Measurements from ENCODE around the gene NHEJ1. TPM values are rescaled to one million over a fixed set of nuclear protein-coding genes. Genes with fewer than 3 reads are reported as not detected.

NHEJ1 gene
- total and polyA plus RNA-seq, 9 of the 15 experiments (the other 6 are each of a cell fraction or from before 2014, with no cell fraction given) = 9.0 to 23.7 (median 13.9) TPM

GRCh38 chr2:219128396-219128795, 32.2 kb downstream of the NHEJ1 start (continued):
- TF ChIP-seq ZNF253 (CRISPR knock-in tag; conservative IDR thresholded peaks at IDR 0.05) = no peak
- TF ChIP-seq ARID1B (IDR thresholded peaks at IDR 0.05) = peak; percentile 36; the same call in 1 of the 2 replicates
- no peak for TF ChIP-seq KDM4B (IDR thresholded peaks at IDR 0.05; ENCODE audit: borderline replicate concordance in 2 of 2, low read depth in 1 of 2)
- no peak for TF ChIP-seq FOXJ2 (tag; IDR thresholded peaks at IDR 0.05)
- TF ChIP-seq SETDB1 (IDR thresholded peaks at IDR 0.05; ENCODE audit: low read length) = no peak
- TF ChIP-seq GTF2F1 (IDR thresholded peaks at IDR 0.05; ENCODE audit: low read depth, low read length) = no peak
- TF ChIP-seq ZFX (CRISPR knock-in tag; IDR thresholded peaks at IDR 0.05) = no peak
- TF ChIP-seq ATF2 (CRISPR knock-in tag; IDR thresholded peaks at IDR 0.05) = no peak
- no peak for TF ChIP-seq GTF2B (IDR thresholded peaks at IDR 0.05; ENCODE audit: extremely low read depth, insufficient read length)
- TF ChIP-seq NR0B1 (IDR thresholded peaks at IDR 0.05; ENCODE audit: partially characterized antibody) = no peak
- TF ChIP-seq SMC3 (conservative IDR thresholded peaks at IDR 0.05; ENCODE audit: insufficient read depth, low read depth, low read length) = no peak
- TF ChIP-seq KLF16 (IDR thresholded peaks at IDR 0.05) = 0 out of 2 replicates have a peak, but pooled peaks have one; percentile 19
- TF ChIP-seq POLR2A (conservative IDR thresholded peaks at IDR 0.05) = no peak
- TF ChIP-seq ZBTB43 (CRISPR knock-in tag; IDR thresholded peaks at IDR 0.05) = no peak
- no peak for TF ChIP-seq MCM2 (IDR thresholded peaks at IDR 0.05; ENCODE audit: low read depth)
- TF ChIP-seq SAP30 (IDR thresholded peaks at IDR 0.05; ENCODE audit: borderline replicate concordance, insufficient read depth, low read depth, low read length, poor library complexity, severe bottlenecking) = no peak
- no peak for TF ChIP-seq YBX1 (IDR thresholded peaks at IDR 0.05)
- TF ChIP-seq PHF8 (IDR thresholded peaks at IDR 0.05; ENCODE audit: borderline replicate concordance, low read length) = no peak
- TF ChIP-seq NRF1 (conservative IDR thresholded peaks at IDR 0.05 in 1 of 2, IDR thresholded peaks at IDR 0.05 in 1 of 2) = no peak
- no peak for TF ChIP-seq ZNF175 (CRISPR knock-in tag; IDR thresholded peaks at IDR 0.05; ENCODE audit: low read depth)
- no peak for TF ChIP-seq EHMT2 (IDR thresholded peaks at IDR 0.05)
- no peak for TF ChIP-seq KAT8 (IDR thresholded peaks at IDR 0.05; ENCODE audit: low read depth)
- TF ChIP-seq ZZZ3 (IDR thresholded peaks at IDR 0.05) = no peak
- no peak for TF ChIP-seq CREB3 (tag; conservative IDR thresholded peaks at IDR 0.05; ENCODE audit: low read depth)
- TF ChIP-seq ARID2 (IDR thresholded peaks at IDR 0.05) = no peak
- no peak for TF ChIP-seq PYGO2 (tag; IDR thresholded peaks at IDR 0.05)

All from K562 (cell line).